MCF 10A (cell line): ENCODE measurements around the gene PGF. TPM values are rescaled to one million over a fixed set of nuclear protein-coding genes. Genes with fewer than 3 reads are reported as not detected.

ENCODE experiments used
- BruUV-seq: library from RNA; stranded (reverse); fragments of 400-500 nt; replicated peaks from 2 replicates; lab custom pipeline; 2021; lab: Mats Ljungman, UMichigan
- CTCF ChIA-PET: fragments of 300-600 bp; sonication (Branson Sonifier 250); formaldehyde crosslinking; extraction: SDS; loops from one replicate; lab custom pipeline; 2021; ENCODE audit warnings: antibody characterized with exemption, inconsistent platforms; lab: Yijun Ruan, JAX
- POLR2A ChIA-PET: fragments of 300-600, 350-650 bp; sonication (Branson Sonifier 250); formaldehyde crosslinking; extraction: SDS; loops from one replicate; lab custom pipeline; 2020; ENCODE audit warnings: antibody characterized with exemption, inconsistent platforms; lab: Yijun Ruan, JAX
- DNase-seq: peaks from one replicate; pipeline ENCODE4 v3.0.0-alpha.2; 2018; ENCODE audit not compliant: unreplicated experiment
- H3K27ac Mint-ChIP-seq: one replicate; pipeline ENCODE4 v1.8.0; 2022; ENCODE audit warnings: mild to moderate bottlenecking, low read depth, mixed read lengths; ENCODE audit not compliant: unreplicated experiment
- H3K27me3 Mint-ChIP-seq: one replicate; pipeline ENCODE4 v1.8.0; 2022; ENCODE audit warnings: mixed read lengths; ENCODE audit not compliant: insufficient read depth, unreplicated experiment
- H3K36me3 Mint-ChIP-seq: one replicate; pipeline ENCODE4 v1.8.0; 2022; ENCODE audit warnings: mild to moderate bottlenecking, moderate library complexity, mixed read lengths; ENCODE audit not compliant: insufficient read depth, unreplicated experiment
- H3K4me1 Mint-ChIP-seq: one replicate; pipeline ENCODE4 v1.8.0; 2022; ENCODE audit warnings: mixed read lengths; ENCODE audit not compliant: insufficient read depth, unreplicated experiment
- H3K4me3 Mint-ChIP-seq: one replicate; pipeline ENCODE4 v1.8.0; 2022; ENCODE audit warnings: mild to moderate bottlenecking, moderate library complexity, mixed read lengths; ENCODE audit not compliant: unreplicated experiment
- H3K9me3 Mint-ChIP-seq: one replicate; pipeline ENCODE4 v1.8.0; 2022; ENCODE audit warnings: mixed read lengths; ENCODE audit not compliant: unreplicated experiment
- CTCF ChIP-seq: fragments of 200-600 bp; IDR thresholded peaks from one replicate; pipeline ENCODE4 v1.8.0; 2022; ENCODE audit warnings: antibody characterized with exemption, mild to moderate bottlenecking; ENCODE audit not compliant: unreplicated experiment
- intact Hi-C: fragments of 100-400 bp; cut with micrococcal nuclease; formaldehyde crosslinking; loops from 2 replicates; pipeline ENCODE4 v1.14.1; 2022
- total RNA-seq: library from RNA; stranded (reverse); gene quantifications from 2 replicates; pipeline ENCODE4 v1.2.3, GENCODE V29; 2022

The PGF gene
- total RNA-seq, 1 experiment from 2014 or later = 2.1 TPM

- Mint-ChIP-seq H3K4me1 (peaks cover 9% of the 10 kb centered on the region), H3K27me3 (no peaks in the 10 kb centered on the region), H3K36me3 (no peaks in the 10 kb centered on the region), H3K9me3 (no peaks in the 10 kb centered on the region), H3K27ac (no peak overlapping the region), H3K4me3 (no peak overlapping the region)
- ChIA-PET CTCF (interaction anchor here (0.7 to 6.6 kb wide), 4 partner anchors 17 to 639 kb away, joined by 3 to 69 read pairs (median 4); no protein-coding TSS in a partner anchor), POLR2A (no interaction called here)
- intact Hi-C loops = loop anchor here (5.0 to 10.0 kb wide), 2 partner anchors 54 to 356 kb away; partner anchors contain the start of gene EIF2B2
- TF ChIP-seq CTCF = no peak
- no peak for DNase-seq
- BruUV-seq = no TSS peak
These were observed 6.9 kb downstream of the PGF start for GRCh38 chr14:74948228-74949175.

- intact Hi-C loops = loop anchor here (5.0 to 10.0 kb wide), 2 partner anchors 55 to 357 kb away; partner anchors contain the start of gene EIF2B2
These were observed 7.8 kb downstream of the PGF start for GRCh38 chr14:74947353-74948227.

GRCh38 chr14:74946659-74947281 is 8.6 kb downstream of the PGF start:
- intact Hi-C loops = loop anchor here (1.0 to 10.0 kb wide), 3 partner anchors 56 to 358 kb away; partner anchors contain the start of gene EIF2B2
- CTCF ChIA-PET = interaction anchor here (0.6 to 6.6 kb wide), 18 partner anchors 9 to 179 kb away, joined by 3 to 69 read pairs (median 4); partner anchors contain the start of genes MLH3 and ZC2HC1C
- BruUV-seq = no TSS peak
- H3K9me3 Mint-ChIP-seq = no peaks in the 10 kb centered on the region
- no peak for TF ChIP-seq CTCF
- peaks cover 11% of the 10 kb centered on the region for H3K4me1 Mint-ChIP-seq
- H3K36me3 Mint-ChIP-seq = no peaks in the 10 kb centered on the region
- H3K4me3 Mint-ChIP-seq = no peak overlapping the region
- no peak for DNase-seq
- POLR2A ChIA-PET = interaction anchor here (1.2 kb wide), 1 partner anchor 121 kb away, joined by 3 read pairs; no protein-coding TSS in a partner anchor
- H3K27me3 Mint-ChIP-seq = no peaks in the 10 kb centered on the region
- H3K27ac Mint-ChIP-seq = peak overlapping the region; percentile 52

More at GRCh38 chr14:74947353-74948227, 7.8 kb downstream of the PGF start:
- Mint-ChIP-seq H3K4me3 (no peak overlapping the region), H3K4me1 (peaks cover 9% of the 10 kb centered on the region), H3K27ac (no peak overlapping the region), H3K36me3 (no peaks in the 10 kb centered on the region), H3K9me3 (no peaks in the 10 kb centered on the region), H3K27me3 (no peaks in the 10 kb centered on the region)
- no peak for DNase-seq
- CTCF ChIA-PET = interaction anchor here (0.6 to 6.6 kb wide), 12 partner anchors 10 to 179 kb away, joined by 3 to 69 read pairs (median 4); partner anchors contain the start of genes MLH3 and ZC2HC1C
- TF ChIP-seq CTCF = no peak
- POLR2A ChIA-PET = interaction anchor here (0.6 to 1.2 kb wide), 2 partner anchors 89 to 121 kb away, joined by 3 read pairs; no protein-coding TSS in a partner anchor
- BruUV-seq = no TSS peak
